ENCODE results near the gene WDR55. TPM values are rescaled to one million over a fixed set of nuclear protein-coding genes. Genes with fewer than 3 reads are reported as not detected.

Gene WDR55
- total and polyA plus RNA-seq, 2 of the 4 experiments (the other 2 are of a cell fraction) = 19.0 to 20.4 TPM

DNA sequence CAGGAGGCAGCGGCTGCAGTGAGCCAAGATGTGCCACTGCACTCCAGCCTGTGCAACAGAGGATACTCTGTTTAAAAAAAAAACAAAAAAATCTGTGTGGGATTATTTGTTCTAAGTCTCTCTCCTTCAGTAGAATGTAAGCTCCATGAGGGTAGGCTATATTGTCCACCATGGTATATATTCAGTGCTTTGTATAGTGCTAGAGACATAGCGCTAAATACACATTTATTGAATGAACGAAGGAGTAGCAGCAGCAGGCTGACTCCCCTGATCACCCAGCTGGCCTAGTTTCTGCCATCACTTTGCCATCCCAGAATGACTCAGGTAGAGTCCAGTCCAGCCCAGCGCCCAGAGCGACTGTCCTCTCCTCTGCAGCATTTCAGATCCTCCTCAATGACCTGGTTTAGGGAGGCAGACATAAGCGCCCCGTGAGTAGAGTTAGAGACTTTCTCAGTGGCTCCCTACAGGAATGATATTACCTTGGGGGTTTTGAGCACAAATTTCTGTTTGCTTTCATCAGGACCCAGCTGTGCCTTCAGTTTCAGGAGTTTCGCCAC is 25.8 kb downstream of the WDR55 start:
- peak overlapping the region; percentile 96 for H3K4ac ChIP-seq (ENCODE audit: low read depth, low read length)
- peak overlapping the region; percentile 94 for H3K9ac ChIP-seq (ENCODE audit: low read depth, low read length)
- H4K5ac ChIP-seq (ENCODE audit: low read depth, low read length) = peak overlapping the region; percentile 70
- peaks cover 22% of the 10 kb centered on the region for H3K36me3 ChIP-seq (ENCODE audit: control insufficient read depth, insufficient read depth, low read length)
- 0 out of 2 replicates have a peak overlapping the region, but pooled peaks have one; percentile 73 for H2BK120ac ChIP-seq (ENCODE audit: low read depth, low read length)
- H3K56ac ChIP-seq (ENCODE audit: extremely low read depth, insufficient read depth, low read length) = peak overlapping the region; percentile 85
- H3K27me3 ChIP-seq (ENCODE audit: control insufficient read depth, insufficient read depth, low read length) = no peaks in the 10 kb centered on the region
- ChIA-PET CTCF (no interaction called here), POLR2A (ENCODE audit: unreplicated experiment) (interaction anchor here (0.7 to 0.9 kb wide), 2 partner anchors 10 to 653 kb away, joined by 4 read pairs; partner anchors contain the start of gene ZMAT2)
- peaks cover 38 to 43% of the 10 kb centered on the region in 2 experiments for H3K79me1 ChIP-seq (ENCODE audit: low read depth in 1 of 2, low read length in 2 of 2)
- 0 out of 3 replicates have a peak overlapping the region, but pooled peaks have one; percentile 46 for H2BK15ac ChIP-seq (ENCODE audit: low read depth, low read length)
- TF ChIP-seq SMC3 (IDR thresholded peaks at IDR 0.05; ENCODE audit: low read depth, low read length) (no peak), NFE2L2 (IDR thresholded peaks at IDR 0.05; ENCODE audit: low read depth, low read length) (no peak), CHD1 (IDR thresholded peaks at IDR 0.05; ENCODE audit: low read depth, low read length) (no peak), USF2 (IDR thresholded peaks at IDR 0.05; ENCODE audit: low read depth, low read length) (no peak), FOS (IDR thresholded peaks at IDR 0.05; ENCODE audit: low read depth, low read length) (no peak), RFX5 (IDR thresholded peaks at IDR 0.05; ENCODE audit: low read depth, low read length) (no peak), RAD21 (IDR thresholded peaks at IDR 0.05; ENCODE audit: low read length) (no peak), MAZ (IDR thresholded peaks at IDR 0.05; ENCODE audit: borderline replicate concordance, low read depth, low read length) (no peak), MXI1 (IDR thresholded peaks at IDR 0.05; ENCODE audit: borderline replicate concordance, low read depth, low read length) (no peak), POLR2A (IDR thresholded peaks at IDR 0.05; ENCODE audit: low read depth, low read length) (no peak)
- no peak overlapping the region for H2BK20ac ChIP-seq (ENCODE audit: low read depth, low read length)
- intact Hi-C loops (cut with micrococcal nuclease) (loop anchor here (10.0 kb wide), 1 partner anchor 446 kb away; no protein-coding TSS in a partner anchor), dilution Hi-C loops (cut with HindIII; ENCODE audit: low sequenced_read_pairs, unreplicated experiment) (no loop called here), in situ Hi-C loops (cut with MboI; ENCODE audit: low sequenced_read_pairs) (loop anchor here (25.0 kb wide), 1 partner anchor 897 kb away; no protein-coding TSS in a partner anchor)
- peak overlapping the region; percentile 89 for H2AK9ac ChIP-seq (replicated peaks; ENCODE audit: low read depth, low read length, poor library complexity)
- H4K8ac ChIP-seq (ENCODE audit: low read depth in 2 of 2, low read length in 2 of 2) = peak overlapping the region; percentile 93 to 98
- no peaks in the 10 kb centered on the region for H3K9me3 ChIP-seq (ENCODE audit: control insufficient read depth, insufficient read depth, low read length)
- H2AK5ac ChIP-seq (ENCODE audit: low read depth, low read length) = no peak overlapping the region; the same call in 1 of the 2 replicates
- DNase-seq (no peak), ATAC-seq (ENCODE audit: low read depth) (peak; percentile 3)
- H3K4me2 ChIP-seq (ENCODE audit: low read depth, low read length) = peak overlapping the region; percentile 75
- no TSS peak for BruUV-seq (replicated peaks)
- H3K4me1 ChIP-seq (ENCODE audit: control insufficient read depth, insufficient read depth, low read length) = peaks cover 2% of the 10 kb centered on the region; the same call in 1 of the 2 replicates
- H4K20me1 ChIP-seq (ENCODE audit: insufficient read depth, low read length) = no peaks in the 10 kb centered on the region
- peak overlapping the region; percentile 94 for H3K23ac ChIP-seq (ENCODE audit: low read depth, low read length)
- H3K9me1 ChIP-seq (ENCODE audit: insufficient read depth, low read length) = no peaks in the 10 kb centered on the region
- peak overlapping the region; percentile 83 for H3K4me3 ChIP-seq (ENCODE audit: insufficient read depth, low read depth, low read length)
- peak overlapping the region; percentile 34; the same call in 1 of the 2 replicates for H4K91ac ChIP-seq (ENCODE audit: insufficient read depth, low read depth, low read length)
- H2AFZ ChIP-seq (replicated peaks; ENCODE audit: low read length, poor library complexity) = peak overlapping the region; percentile 98
- H3K18ac ChIP-seq (ENCODE audit: low read depth, low read length) = no peak overlapping the region
- H3K14ac ChIP-seq (replicated peaks; ENCODE audit: low read depth, low read length) = peak overlapping the region; percentile 97
- peak overlapping the region; percentile 77 for H2BK5ac ChIP-seq (ENCODE audit: low read depth, low read length, poor library complexity, severe bottlenecking)
- H3K27ac ChIP-seq (ENCODE audit: insufficient read depth, low read length) = peak overlapping the region; percentile 92
- WGBS, 2 experiments (ENCODE audit: extremely low coverage in 2 of 2, insufficient read length in 1 of 2) = no CpG with 5 or more reads among the region's 8 CpGs
